HG03135 (cell line): ENCODE measurements around the gene LDLRAD4.

ENCODE experiments used
- ATAC-seq: cut with Tn5 transposase; IDR thresholded peaks from one replicate; pipeline ENCODE4 v1.9.1; 2021; ENCODE audit warnings: mild to moderate bottlenecking, moderate library complexity; ENCODE audit not compliant: unreplicated experiment

Gene LDLRAD4

DNA sequence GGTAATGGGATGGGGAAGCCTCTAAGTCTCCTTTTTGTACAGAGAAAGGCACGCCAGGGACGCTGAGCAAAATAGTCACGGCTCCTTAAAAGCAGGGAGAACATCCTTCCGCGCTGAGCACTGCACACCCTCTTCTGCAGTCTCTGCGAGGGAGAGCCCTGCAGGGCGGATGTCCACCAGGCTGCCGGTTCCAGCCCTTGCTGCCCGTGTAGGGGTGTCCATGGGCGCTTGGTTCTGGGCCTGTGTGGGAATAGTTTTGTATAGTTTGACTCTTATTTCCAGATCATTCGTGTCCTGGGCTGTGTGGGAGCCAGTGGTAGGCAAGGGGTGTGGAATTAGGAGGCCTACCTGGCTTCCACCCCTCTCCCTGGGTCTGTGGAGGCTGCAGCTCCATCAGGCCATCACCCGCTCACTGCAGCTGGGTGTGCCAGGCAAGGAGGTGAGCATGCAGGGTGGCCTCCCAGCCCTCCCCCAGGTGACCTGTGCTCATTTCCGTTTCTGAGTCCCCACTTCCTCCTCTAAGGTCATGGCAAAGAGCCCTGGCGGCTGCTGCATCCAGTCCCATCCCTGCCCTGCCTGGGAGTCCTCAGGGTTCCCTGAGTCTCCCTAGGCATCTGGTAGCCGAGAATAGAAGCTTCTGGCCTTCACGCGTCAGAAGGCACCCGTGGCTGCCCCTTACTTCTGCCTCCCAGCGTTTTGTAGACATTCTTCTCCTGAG is 202.6 kb downstream of the LDLRAD4 start:
- ATAC-seq, result no peak

DNA sequence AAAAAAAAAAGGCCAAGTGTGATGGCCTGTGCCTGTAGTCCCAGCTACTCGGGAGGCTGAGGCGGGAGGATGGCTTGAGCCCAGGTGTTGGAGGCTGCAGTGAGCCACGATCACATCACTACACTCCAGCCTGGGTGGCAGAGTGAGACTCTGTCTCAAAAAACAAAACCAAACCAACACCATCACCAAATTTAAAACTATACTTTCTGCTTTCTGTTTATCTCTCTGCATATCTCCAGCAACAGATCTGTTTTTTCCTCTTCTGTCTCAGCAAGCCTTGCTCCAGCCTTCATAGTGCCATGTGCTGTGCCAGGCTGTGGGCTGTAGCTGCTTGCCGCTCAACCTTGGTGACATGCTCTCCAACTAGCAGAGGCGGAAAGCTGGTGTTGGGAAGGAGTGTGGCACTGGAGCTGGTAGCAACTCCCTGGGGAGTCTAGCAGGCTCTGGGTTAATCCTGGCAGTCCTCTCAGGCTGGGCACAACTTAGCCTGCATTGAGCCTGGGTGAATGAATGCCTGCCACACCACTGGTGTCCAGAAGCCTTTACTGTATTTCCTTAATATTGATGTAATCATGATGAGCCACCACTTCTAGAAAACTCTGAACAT is 204.1 kb downstream of the LDLRAD4 start:
- no peak for ATAC-seq

DNA sequence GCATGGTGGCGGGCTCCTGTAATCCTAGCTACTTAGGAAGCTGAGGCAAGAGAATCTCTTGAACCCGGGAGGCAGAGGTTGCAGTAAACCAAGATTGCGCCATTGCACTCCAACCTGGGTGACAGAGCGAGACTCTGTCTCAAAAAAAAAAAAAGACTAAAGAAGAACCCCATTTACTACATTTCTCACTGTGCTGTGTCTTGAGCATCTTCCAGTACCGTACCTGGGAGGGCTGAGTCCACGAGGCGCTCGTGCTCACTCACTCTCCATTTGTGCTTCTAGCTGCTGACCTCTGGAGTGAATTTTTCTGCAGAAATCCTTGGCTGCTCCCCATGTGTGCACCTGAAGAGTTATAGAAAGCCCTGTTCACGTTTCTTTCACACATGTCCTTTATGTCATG is 204.8 kb downstream of the LDLRAD4 start:
- no peak for ATAC-seq

DNA sequence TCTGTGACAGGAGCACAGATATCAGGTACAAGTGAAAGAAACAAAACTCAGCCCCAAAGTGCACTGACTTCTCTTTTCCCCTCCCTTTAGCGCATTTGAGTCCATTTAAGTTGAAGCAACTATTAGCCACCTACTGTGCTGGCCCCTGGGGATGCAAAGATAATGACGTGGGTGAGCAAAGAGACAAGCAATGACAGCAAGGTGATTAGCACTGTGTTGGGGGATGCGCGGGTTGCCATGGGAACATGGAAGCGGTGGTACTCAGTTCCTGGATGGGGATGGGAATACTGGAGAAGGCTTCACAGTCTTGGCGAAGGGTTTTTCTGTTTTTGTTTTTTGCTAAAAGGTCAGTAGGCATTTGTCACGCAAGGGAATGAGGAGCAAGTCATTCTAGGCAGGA is 205.8 kb downstream of the LDLRAD4 start:
- ATAC-seq, result no peak

- ATAC-seq, result no peak
Observed at GRCh38 chr18:13425357-13426091, 207.0 kb downstream of the LDLRAD4 start.

DNA sequence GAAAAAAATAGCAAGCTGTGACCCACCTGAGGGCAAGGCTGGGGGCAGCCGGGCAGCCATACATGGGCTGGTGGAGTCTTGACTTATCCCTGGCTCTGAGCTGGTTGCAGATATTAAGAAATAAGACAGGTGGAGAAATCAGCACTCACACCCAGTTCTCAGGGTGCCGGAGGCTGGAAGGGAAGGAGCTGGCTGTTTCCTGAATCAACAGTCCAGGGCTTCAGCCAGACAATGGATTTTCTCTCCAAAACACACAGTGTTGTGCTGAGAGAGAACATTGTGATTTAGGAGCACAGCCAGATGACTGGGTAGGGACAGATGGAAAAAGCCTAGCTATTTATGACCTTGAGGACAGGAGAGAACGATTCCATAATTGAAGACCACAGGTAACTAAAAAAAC is 208.8 kb downstream of the LDLRAD4 start:
- no peak for ATAC-seq

- ATAC-seq, result no peak
Observed at GRCh38 chr18:13428319-13428718, 209.8 kb downstream of the LDLRAD4 start.

GRCh38 chr18:13429016-13429415 is 210.5 kb downstream of the LDLRAD4 start:
- ATAC-seq, result no peak

GRCh38 chr18:13429884-13430510 is 211.4 kb downstream of the LDLRAD4 start:
- no peak for ATAC-seq

DNA sequence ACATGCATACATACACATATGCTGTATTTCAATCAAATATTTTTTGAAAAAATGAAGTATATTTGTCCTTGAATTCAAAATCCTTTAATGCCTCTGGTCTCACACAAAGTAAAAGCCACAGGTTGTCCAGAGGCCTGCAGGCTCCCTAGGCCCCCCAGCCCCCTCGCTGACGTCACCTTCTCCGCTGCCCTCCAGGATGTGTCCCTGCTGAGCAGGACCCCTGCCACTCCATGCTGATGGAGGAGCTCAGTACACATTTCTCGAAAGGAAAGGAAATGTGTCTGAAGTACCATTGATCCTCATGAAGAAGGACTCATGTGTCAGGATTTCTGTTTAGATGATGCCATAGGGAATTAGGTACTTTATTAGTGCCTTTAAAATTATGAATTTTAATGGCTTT is 212.1 kb downstream of the LDLRAD4 start:
- ATAC-seq, result no peak

GRCh38 chr18:13431886-13432285 is 213.3 kb downstream of the LDLRAD4 start:
- no peak for ATAC-seq

DNA sequence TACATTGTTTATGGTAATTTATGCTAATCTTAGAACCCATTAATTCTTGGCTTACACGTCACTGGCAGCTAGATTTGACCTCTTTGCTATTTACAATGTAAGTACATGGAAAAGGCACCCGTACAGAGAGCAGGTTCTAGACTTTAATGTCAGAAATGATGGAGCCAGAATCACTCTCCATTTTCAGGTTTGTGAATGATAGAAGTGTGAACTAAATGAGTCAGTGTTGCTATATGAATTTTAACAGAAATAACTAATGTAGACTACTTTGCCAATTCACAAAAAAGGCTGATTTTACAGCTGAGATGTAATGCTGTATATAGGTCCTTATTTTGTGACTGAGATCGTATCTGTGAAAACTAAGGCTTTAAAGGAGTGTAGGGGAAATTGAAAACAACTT is 214.6 kb downstream of the LDLRAD4 start:
- no peak for ATAC-seq

- ATAC-seq, result no peak
Observed at GRCh38 chr18:13433685-13434084, 215.1 kb downstream of the LDLRAD4 start.

- ATAC-seq, result no peak
Observed at GRCh38 chr18:13434854-13435253, 216.3 kb downstream of the LDLRAD4 start.

GRCh38 chr18:13435586-13436333 is 217.2 kb downstream of the LDLRAD4 start:
- ATAC-seq, result no peak

DNA sequence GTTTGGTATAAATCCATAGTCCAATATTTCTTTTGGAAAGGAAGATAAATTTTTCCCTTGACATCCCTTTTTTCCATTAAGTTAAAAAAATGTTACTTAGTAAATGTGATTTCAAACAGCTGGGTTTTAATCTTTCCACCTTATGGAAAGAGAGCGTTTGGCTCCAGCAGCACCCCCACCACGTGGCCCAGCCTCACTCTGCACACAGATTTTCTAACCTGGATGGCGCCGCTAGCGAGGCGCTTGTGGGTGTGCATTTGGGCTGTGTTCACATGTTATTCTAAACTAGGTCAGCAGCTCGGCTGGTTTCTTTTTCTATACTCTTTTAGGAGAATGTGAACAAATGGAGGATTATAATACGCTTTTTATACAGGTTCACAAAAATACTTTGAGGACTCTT is 218.0 kb downstream of the LDLRAD4 start:
- ATAC-seq, result no peak

- no peak for ATAC-seq
Observed at GRCh38 chr18:13437034-13437433, 218.5 kb downstream of the LDLRAD4 start.

DNA sequence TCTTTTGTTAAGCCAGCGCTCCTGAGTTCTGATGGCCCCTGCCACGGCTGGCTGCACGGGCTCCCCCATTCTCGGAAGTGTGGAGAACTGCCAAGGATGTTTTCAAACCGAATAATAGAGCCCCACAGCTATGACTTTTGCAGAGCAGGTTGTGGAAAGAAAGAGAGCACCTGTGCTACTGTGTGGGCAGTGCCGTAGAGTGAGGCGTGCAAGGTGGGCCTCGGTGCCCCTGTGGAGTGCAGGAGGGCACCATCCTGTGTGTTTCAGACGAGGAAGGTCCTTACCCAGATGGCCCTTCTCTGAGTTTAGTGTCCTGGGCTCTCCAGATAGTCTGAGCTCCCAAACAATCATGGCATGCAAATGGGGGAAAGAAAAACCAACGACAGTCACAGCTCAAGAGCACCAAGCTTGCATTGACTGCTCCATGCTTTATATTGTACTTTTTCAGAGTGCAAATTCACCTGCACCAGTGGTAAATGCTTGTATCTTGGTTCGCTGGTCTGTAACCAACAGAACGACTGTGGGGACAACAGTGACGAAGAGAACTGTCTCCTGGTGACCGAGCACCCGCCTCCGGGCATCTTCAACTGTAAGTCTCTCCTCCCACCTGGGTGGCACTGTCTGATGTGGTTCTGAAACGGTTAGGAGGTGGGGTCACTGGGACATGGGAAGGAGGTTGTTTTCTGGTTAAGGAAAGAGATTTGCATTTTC is 219.4 kb downstream of the LDLRAD4 start:
- no peak for ATAC-seq

DNA sequence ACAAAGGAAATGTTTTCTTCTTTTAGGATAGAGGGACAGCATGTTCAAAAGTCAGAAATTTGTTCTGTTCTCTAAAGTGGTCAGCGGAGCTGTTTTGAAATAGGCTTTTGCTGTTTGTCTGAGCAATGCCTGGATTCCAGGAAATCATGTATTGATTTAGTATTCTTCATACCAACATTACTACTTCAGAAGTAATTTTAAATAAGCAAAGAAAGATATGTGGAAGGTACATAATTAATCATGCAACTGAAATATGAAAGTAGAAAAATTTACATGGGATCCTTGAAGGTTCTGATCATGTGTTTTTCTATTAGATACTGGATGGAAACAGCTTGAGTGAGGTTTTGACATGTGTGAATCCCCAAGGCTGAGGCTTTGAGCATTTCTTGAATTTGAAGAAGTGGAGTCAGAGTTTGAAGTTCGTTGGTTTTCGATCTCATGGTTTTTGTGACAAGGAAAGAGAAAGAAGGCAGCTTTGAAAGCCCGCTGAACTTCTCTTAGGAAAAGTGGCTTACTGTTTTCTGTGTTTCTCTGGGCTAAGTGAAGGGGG is 220.0 kb downstream of the LDLRAD4 start:
- ATAC-seq, result no peak

GRCh38 chr18:13439461-13439860 is 220.9 kb downstream of the LDLRAD4 start:
- ATAC-seq, result no peak
